ENCODE data around the gene CAMSAP1.

GRCh38 chr9:135769489-135770202 is 137.7 kb downstream of the CAMSAP1 start:
- TF ChIP-seq, protein P1, sequence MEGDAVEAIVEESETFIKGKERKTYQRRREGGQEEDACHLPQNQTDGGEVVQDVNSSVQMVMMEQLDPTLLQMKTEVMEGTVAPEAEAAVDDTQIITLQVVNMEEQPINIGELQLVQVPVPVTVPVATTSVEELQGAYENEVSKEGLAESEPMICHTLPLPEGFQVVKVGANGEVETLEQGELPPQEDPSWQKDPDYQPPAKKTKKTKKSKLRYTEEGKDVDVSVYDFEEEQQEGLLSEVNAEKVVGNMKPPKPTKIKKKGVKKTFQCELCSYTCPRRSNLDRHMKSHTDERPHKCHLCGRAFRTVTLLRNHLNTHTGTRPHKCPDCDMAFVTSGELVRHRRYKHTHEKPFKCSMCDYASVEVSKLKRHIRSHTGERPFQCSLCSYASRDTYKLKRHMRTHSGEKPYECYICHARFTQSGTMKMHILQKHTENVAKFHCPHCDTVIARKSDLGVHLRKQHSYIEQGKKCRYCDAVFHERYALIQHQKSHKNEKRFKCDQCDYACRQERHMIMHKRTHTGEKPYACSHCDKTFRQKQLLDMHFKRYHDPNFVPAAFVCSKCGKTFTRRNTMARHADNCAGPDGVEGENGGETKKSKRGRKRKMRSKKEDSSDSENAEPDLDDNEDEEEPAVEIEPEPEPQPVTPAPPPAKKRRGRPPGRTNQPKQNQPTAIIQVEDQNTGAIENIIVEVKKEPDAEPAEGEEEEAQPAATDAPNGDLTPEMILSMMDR (IDR thresholded peaks at IDR 0.05), result no peak
- no peak for TF ChIP-seq POLR2A (IDR thresholded peaks at IDR 0.05)

Data from lower leg skin (tissue), 3 donors.